SW 1271 (cell line): ENCODE results near the gene SSC5D.
"Not testable (repeated sequence)": the region's sequence is repeated elsewhere in the genome, so short reads cannot be mapped to it uniquely, and the experiment has no call there.

ENCODE experiments used
- DNase-seq, 2 experiments: peaks; one replicate each; lab custom pipeline; 2025; lab: John Stamatoyannopoulos, UW

Gene SSC5D

GRCh38 chr19:55487924-55488687 lies at the start of gene SSC5D:
Gene SSC5D, plus strand, starts transcription at chr19:55488436. Its CDS starts 154 bp downstream, at chr19:55488590.
- DNase-seq, result no peak

- no peak for DNase-seq
Measured at GRCh38 chr19:55439052-55439451, 49.2 kb upstream of the SSC5D start.

GRCh38 chr19:55440411-55441105 lies 47.7 kb upstream of the SSC5D start:
- DNase-seq, result no peak

GRCh38 chr19:55441319-55441691 lies 46.9 kb upstream of the SSC5D start:
- no peak for DNase-seq

- no peak for DNase-seq
Measured at GRCh38 chr19:55441692-55442321, 46.4 kb upstream of the SSC5D start.

- no peak for DNase-seq
Measured at GRCh38 chr19:55442372-55442961, 45.8 kb upstream of the SSC5D start.

- peak in 1 of 2 experiments; percentile 14 for DNase-seq
Measured at GRCh38 chr19:55443045-55443823, 45.0 kb upstream of the SSC5D start, which contains the start of gene SHISA7. Gene SHISA7, minus strand, starts transcription at chr19:55443300. Its CDS starts 437 bp downstream, at chr19:55442863.

GRCh38 chr19:55443824-55444480 lies 44.3 kb upstream of the SSC5D start:
- no peak for DNase-seq

GRCh38 chr19:55444646-55445045 lies 43.6 kb upstream of the SSC5D start:
- no peak for DNase-seq

- DNase-seq, result no peak
Measured at GRCh38 chr19:55446060-55446459, 42.2 kb upstream of the SSC5D start.

- DNase-seq, result peak in 1 of 2 experiments; percentile 49
Measured at GRCh38 chr19:55447421-55448174, 40.6 kb upstream of the SSC5D start.

GRCh38 chr19:55448175-55448490 lies 40.1 kb upstream of the SSC5D start:
- DNase-seq, result not testable (repeated sequence)

GRCh38 chr19:55449469-55449868 lies 38.8 kb upstream of the SSC5D start:
- DNase-seq, result no peak

- DNase-seq, result no peak
Measured at GRCh38 chr19:55451163-55451964, 36.9 kb upstream of the SSC5D start.

- no peak for DNase-seq
Measured at GRCh38 chr19:55451965-55452748, 36.1 kb upstream of the SSC5D start.

- DNase-seq, result peak in 1 of 2 experiments; percentile 18
Measured at GRCh38 chr19:55452749-55453346, 35.4 kb upstream of the SSC5D start.

GRCh38 chr19:55453511-55454260 lies 34.5 kb upstream of the SSC5D start:
- no peak for DNase-seq

- peak in 1 of 2 experiments; percentile 24 for DNase-seq
Measured at GRCh38 chr19:55454787-55455243, 33.4 kb upstream of the SSC5D start.
